ENCODE measurements around the gene STOML2. TPM values are rescaled to one million over a fixed set of nuclear protein-coding genes. Genes with fewer than 3 reads are reported as not detected.

Gene STOML2
- total and polyA plus RNA-seq, 7 donors: 87.2 to 145 (median 136) TPM

DNA sequence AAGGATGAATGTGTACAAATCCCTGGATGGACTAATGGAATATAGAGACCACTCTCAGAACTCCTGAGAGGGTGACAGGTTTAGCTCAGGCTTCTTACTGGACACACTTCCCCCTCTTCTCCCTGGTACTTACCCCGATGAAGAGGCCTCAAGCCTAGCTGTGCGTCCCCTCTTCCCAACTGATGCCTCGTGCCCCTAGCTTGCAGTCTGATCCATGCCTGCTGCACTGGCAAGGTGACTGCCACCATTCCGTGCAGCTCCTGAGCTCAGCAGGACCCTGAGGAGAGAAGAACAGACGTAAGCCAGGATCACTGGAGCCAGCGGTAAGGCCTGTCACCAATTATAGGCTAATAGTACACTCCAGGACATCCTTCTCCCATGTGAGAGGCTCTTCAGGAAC is 5.5 kb upstream of the STOML2 start:
- DNase-seq: no peak
- H3K36me3 ChIP-seq: peaks cover 29 to 45% (median 37%) of the 10 kb centered on the region in 4 donors

GRCh38 chr9:35107297-35108290 is 4.7 kb upstream of the STOML2 start:
- no peaks in the 10 kb centered on the region for H3K27me3 ChIP-seq
- peaks cover 29 to 45% (median 37%) of the 10 kb centered on the region in 4 donors for H3K36me3 ChIP-seq
- WGBS, 2 donors: 82 to 83% methylated on average over 18 of the region's 18 CpGs
- intact Hi-C loops (cut with DNase I): no loop called here
- no peak for DNase-seq
- no peaks in the 10 kb centered on the region for H3K9me3 ChIP-seq
- peaks cover 0 to 37% (median 32%) of the 10 kb centered on the region in 4 donors for H3K4me1 ChIP-seq
- no peak for TF ChIP-seq POLR2A (IDR thresholded peaks at IDR 0.05)
- no peak overlapping the region for H3K27ac ChIP-seq
- no peak overlapping the region for H3K4me3 ChIP-seq

More for the DNA sequence above, 5.5 kb upstream of the STOML2 start:
- WGBS, 2 donors: 94 to 96% methylated on average over 6 of the region's 6 CpGs
- intact Hi-C loops (cut with DNase I): no loop called here
- TF ChIP-seq, protein P1, sequence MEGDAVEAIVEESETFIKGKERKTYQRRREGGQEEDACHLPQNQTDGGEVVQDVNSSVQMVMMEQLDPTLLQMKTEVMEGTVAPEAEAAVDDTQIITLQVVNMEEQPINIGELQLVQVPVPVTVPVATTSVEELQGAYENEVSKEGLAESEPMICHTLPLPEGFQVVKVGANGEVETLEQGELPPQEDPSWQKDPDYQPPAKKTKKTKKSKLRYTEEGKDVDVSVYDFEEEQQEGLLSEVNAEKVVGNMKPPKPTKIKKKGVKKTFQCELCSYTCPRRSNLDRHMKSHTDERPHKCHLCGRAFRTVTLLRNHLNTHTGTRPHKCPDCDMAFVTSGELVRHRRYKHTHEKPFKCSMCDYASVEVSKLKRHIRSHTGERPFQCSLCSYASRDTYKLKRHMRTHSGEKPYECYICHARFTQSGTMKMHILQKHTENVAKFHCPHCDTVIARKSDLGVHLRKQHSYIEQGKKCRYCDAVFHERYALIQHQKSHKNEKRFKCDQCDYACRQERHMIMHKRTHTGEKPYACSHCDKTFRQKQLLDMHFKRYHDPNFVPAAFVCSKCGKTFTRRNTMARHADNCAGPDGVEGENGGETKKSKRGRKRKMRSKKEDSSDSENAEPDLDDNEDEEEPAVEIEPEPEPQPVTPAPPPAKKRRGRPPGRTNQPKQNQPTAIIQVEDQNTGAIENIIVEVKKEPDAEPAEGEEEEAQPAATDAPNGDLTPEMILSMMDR (IDR thresholded peaks at IDR 0.05): no peak
- TF ChIP-seq POLR2AphosphoS5 (IDR thresholded peaks at IDR 0.05) (no peak), POLR2A (IDR thresholded peaks at IDR 0.05) (no peak), EP300 (IDR thresholded peaks at IDR 0.05) (no peak)
- H3K4me1 ChIP-seq: peaks cover 0 to 41% (median 36%) of the 10 kb centered on the region in 4 donors
- peaks cover 0 to 3% (median 0%) of the 10 kb centered on the region in 4 donors for H3K9me3 ChIP-seq
- no peaks in the 10 kb centered on the region for H3K27me3 ChIP-seq
- H3K4me3 ChIP-seq: no peak overlapping the region
- no peak overlapping the region for H3K27ac ChIP-seq

DNA sequence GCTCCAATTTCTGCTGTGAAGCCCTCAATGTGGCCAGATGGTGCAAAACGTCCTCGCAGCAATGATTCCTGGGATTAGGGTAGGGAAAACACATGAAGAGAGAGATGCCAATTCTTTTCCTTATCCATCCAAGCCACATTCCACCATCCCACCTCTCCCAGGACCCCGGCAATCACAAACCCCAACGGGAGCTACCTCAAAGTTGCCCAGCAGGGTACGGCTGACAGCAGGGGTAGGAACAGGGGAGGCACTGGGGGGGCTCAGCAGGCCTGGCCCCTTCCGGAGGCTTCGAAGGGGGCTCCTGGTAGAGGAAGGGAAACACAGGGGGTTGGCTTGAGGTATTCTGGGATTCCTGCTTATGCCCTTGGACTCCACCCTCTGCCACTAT is 3.4 kb upstream of the STOML2 start:
- TF ChIP-seq EP300 (IDR thresholded peaks at IDR 0.05) (no peak), POLR2A (IDR thresholded peaks at IDR 0.05) (no peak), POLR2AphosphoS5 (IDR thresholded peaks at IDR 0.05) (no peak)
- TF ChIP-seq, protein P1 (IDR thresholded peaks at IDR 0.05): no peak
- peaks cover 29 to 51% (median 37%) of the 10 kb centered on the region in 4 donors for H3K36me3 ChIP-seq
- no peaks in the 10 kb centered on the region for H3K9me3 ChIP-seq
- peaks cover 0 to 39% (median 34%) of the 10 kb centered on the region in 4 donors for H3K4me1 ChIP-seq
- H3K27me3 ChIP-seq: no peaks in the 10 kb centered on the region
- intact Hi-C loops (cut with DNase I): no loop called here
- no peak for DNase-seq
- no peak overlapping the region for H3K4me3 ChIP-seq
- no peak overlapping the region for H3K27ac ChIP-seq
- 93 to 94% methylated on average over 7 of the region's 7 CpGs for WGBS, 2 donors

- no peaks in the 10 kb centered on the region for H3K9me3 ChIP-seq
- H3K27me3 ChIP-seq: no peaks in the 10 kb centered on the region
- H3K27ac ChIP-seq: no peak overlapping the region
- no peak for DNase-seq
- H3K4me3 ChIP-seq: no peak overlapping the region
- H3K4me1 ChIP-seq: peaks cover 0 to 40% (median 33%) of the 10 kb centered on the region in 4 donors
- H3K36me3 ChIP-seq: peaks cover 29 to 56% (median 40%) of the 10 kb centered on the region in 4 donors
- intact Hi-C loops (cut with DNase I): no loop called here
- WGBS, 2 donors: 94 to 96% methylated on average over 13 of the region's 13 CpGs
- TF ChIP-seq POLR2A (IDR thresholded peaks at IDR 0.05) (no peak), EP300 (IDR thresholded peaks at IDR 0.05) (no peak), POLR2AphosphoS5 (IDR thresholded peaks at IDR 0.05) (no peak)
- TF ChIP-seq, protein P1 (IDR thresholded peaks at IDR 0.05): no peak
Measured at GRCh38 chr9:35105571-35106342, 2.8 kb upstream of the STOML2 start.

DNA sequence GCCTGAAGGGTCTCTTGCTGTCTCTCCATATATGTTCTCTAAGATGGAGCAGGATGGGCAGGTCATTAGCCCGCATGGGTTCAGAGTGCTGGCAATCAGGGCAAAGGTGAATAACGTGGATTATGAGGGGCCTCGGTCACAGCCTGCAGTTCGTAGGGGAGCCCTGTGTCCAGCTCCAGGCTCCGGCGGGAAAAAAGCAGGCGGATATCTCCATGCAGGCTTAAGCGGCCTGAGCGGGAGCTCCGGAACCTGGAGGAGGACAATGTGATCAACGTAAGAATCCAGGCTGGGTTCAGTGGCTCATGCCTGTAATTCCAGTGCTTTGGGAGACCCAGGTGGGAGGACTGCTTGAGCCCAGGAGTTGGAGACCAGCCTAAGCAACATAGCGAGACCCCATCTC is 2.2 kb upstream of the STOML2 start:
- TF ChIP-seq, protein P1 (IDR thresholded peaks at IDR 0.05): no peak
- TF ChIP-seq POLR2A (IDR thresholded peaks at IDR 0.05) (no peak), POLR2AphosphoS5 (IDR thresholded peaks at IDR 0.05) (no peak), EP300 (IDR thresholded peaks at IDR 0.05) (no peak)
- no peaks in the 10 kb centered on the region for H3K9me3 ChIP-seq
- 91 to 95% methylated on average over 12 of the region's 12 CpGs for WGBS, 2 donors

More for the DNA sequence above, 2.2 kb upstream of the STOML2 start:
- Histone ChIP-seq H3K27ac (no peak overlapping the region), H3K4me3 (no peak overlapping the region), H3K4me1 (peaks cover 0 to 35% (median 27%) of the 10 kb centered on the region in 4 donors), H3K27me3 (no peaks in the 10 kb centered on the region), H3K36me3 (peaks cover 31 to 63% (median 46%) of the 10 kb centered on the region in 4 donors)
- no peak for DNase-seq
- intact Hi-C loops (cut with DNase I): no loop called here

Data from sigmoid colon (tissue), 7 donors.